NCI-H146 treated with DMSO at 0.1 percent for 48 hours (cell line): Measurements from ENCODE around the gene SGTA.

Experiments
- DNase-seq: peaks from one replicate; lab custom pipeline; 2025; ENCODE audit not compliant: unreplicated experiment; lab: John Stamatoyannopoulos, UW

The SGTA gene

GRCh38 chr19:2728783-2729387, 54.2 kb downstream of the SGTA start:
- no peak for DNase-seq

GRCh38 chr19:2727640-2727944, 55.5 kb downstream of the SGTA start:
- DNase-seq: peak; percentile 18

GRCh38 chr19:2726904-2727639, 56.0 kb downstream of the SGTA start:
- DNase-seq: peak; percentile 8

GRCh38 chr19:2726160-2726855, 56.8 kb downstream of the SGTA start:
- DNase-seq: no peak

GRCh38 chr19:2724148-2724557, 58.9 kb downstream of the SGTA start:
- DNase-seq: no peak

GRCh38 chr19:2723747-2724146, 59.3 kb downstream of the SGTA start:
- no peak for DNase-seq

GRCh38 chr19:2723345-2723715, 59.7 kb downstream of the SGTA start:
- no peak for DNase-seq

- no peak for DNase-seq
These were observed 60.3 kb downstream of the SGTA start for GRCh38 chr19:2722541-2723344.

GRCh38 chr19:2721570-2722540, 61.2 kb downstream of the SGTA start:
- no peak for DNase-seq

- DNase-seq: no peak
These were observed 62.1 kb downstream of the SGTA start, which contains the start of gene DIRAS1 for GRCh38 chr19:2720777-2721569. Gene DIRAS1, minus strand, starts transcription at chr19:2721372. Its CDS starts 3,566 bp downstream, at chr19:2717806.

GRCh38 chr19:2719920-2720776, 62.9 kb downstream of the SGTA start:
- no peak for DNase-seq

- DNase-seq: no peak
These were observed 63.8 kb downstream of the SGTA start for GRCh38 chr19:2719232-2719735.

- no peak for DNase-seq
These were observed 65.2 kb downstream of the SGTA start for GRCh38 chr19:2717638-2718541.

GRCh38 chr19:2716722-2717637, 66.1 kb downstream of the SGTA start:
- DNase-seq: no peak

GRCh38 chr19:2716275-2716650, 66.8 kb downstream of the SGTA start:
- DNase-seq: no peak
